Endothelial cell (in vitro differentiated cells): ENCODE measurements around the gene PRPF6. TPM values are rescaled to one million over a fixed set of nuclear protein-coding genes. Genes with fewer than 3 reads are reported as not detected.

ENCODE experiments used
- DNase-seq: peaks from one replicate; pipeline ENCODE4 v3.0.0; 2021; ENCODE audit warnings: low spot score
- H3K27ac Mint-ChIP-seq: one replicate; pipeline ENCODE4 v1.8.0; 2021; ENCODE audit warnings: mixed read lengths, inconsistent platforms; ENCODE audit not compliant: unreplicated experiment
- H3K27me3 Mint-ChIP-seq: one replicate; pipeline ENCODE4 v1.8.0; 2021; ENCODE audit warnings: mild to moderate bottlenecking, moderate library complexity, mixed read lengths, inconsistent platforms; ENCODE audit not compliant: unreplicated experiment
- H3K36me3 Mint-ChIP-seq: one replicate; pipeline ENCODE4 v1.8.0; 2021; ENCODE audit warnings: mild to moderate bottlenecking, low read depth, mixed read lengths, inconsistent platforms; ENCODE audit not compliant: unreplicated experiment
- H3K4me1 Mint-ChIP-seq: one replicate; pipeline ENCODE4 v1.8.0; 2021; ENCODE audit warnings: mild to moderate bottlenecking, mixed read lengths, inconsistent platforms; ENCODE audit not compliant: unreplicated experiment
- H3K4me3 Mint-ChIP-seq: one replicate; pipeline ENCODE4 v1.8.0; 2021; ENCODE audit warnings: mild to moderate bottlenecking, mixed read lengths, inconsistent platforms; ENCODE audit not compliant: unreplicated experiment
- H3K9me3 Mint-ChIP-seq: one replicate; pipeline ENCODE4 v1.8.0; 2021; ENCODE audit warnings: mixed read lengths, inconsistent platforms; ENCODE audit not compliant: unreplicated experiment
- total RNA-seq: library from RNA; stranded (reverse); fragmentation: NEBNext Ultra II Directional; extraction: Animal tissue kit (Norgen Biotek cat#: 25700); gene quantifications from one replicate; pipeline ENCODE4 v1.2.1, GENCODE V29; 2021; ENCODE audit not compliant: unreplicated experiment
- TF ChIP-seq, protein P1 (sequence below): fragments of 200-600 bp; sonication (generic); IDR thresholded peaks from one replicate; pipeline ENCODE4 v1.5.0; 2021; ENCODE audit warnings: antibody characterized with exemption; ENCODE audit not compliant: unreplicated experiment

The PRPF6 gene
- total RNA-seq, 1 donor from 2014 or later = 73.4 TPM

DNA sequence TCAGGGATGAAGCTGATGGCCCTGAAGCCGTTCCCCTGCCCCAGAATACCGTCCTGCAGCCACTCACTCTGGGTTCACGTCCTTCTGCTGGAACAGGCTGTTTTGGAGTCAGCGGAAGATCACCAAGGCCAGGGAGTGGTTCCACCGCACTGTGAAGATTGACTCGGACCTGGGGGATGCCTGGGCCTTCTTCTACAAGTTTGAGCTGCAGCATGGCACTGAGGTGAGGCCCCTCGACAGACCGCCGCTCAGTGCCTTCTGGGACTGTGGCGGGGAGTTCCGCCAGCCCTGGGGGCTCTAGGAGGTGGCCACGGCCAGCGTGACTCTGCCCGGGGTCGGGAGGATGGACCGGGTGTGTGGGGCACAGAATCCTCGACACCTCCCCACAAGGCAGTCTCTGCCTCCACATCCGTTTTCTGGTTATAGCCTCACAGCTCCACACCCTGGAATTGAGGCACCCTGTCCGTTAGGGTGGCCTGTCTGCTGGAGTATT lies 50.9 kb downstream of the PRPF6 start:
- peaks cover 10% of the 10 kb centered on the region for H3K4me1 Mint-ChIP-seq
- H3K27me3 Mint-ChIP-seq = peaks cover 19% of the 10 kb centered on the region
- TF ChIP-seq, protein P1, sequence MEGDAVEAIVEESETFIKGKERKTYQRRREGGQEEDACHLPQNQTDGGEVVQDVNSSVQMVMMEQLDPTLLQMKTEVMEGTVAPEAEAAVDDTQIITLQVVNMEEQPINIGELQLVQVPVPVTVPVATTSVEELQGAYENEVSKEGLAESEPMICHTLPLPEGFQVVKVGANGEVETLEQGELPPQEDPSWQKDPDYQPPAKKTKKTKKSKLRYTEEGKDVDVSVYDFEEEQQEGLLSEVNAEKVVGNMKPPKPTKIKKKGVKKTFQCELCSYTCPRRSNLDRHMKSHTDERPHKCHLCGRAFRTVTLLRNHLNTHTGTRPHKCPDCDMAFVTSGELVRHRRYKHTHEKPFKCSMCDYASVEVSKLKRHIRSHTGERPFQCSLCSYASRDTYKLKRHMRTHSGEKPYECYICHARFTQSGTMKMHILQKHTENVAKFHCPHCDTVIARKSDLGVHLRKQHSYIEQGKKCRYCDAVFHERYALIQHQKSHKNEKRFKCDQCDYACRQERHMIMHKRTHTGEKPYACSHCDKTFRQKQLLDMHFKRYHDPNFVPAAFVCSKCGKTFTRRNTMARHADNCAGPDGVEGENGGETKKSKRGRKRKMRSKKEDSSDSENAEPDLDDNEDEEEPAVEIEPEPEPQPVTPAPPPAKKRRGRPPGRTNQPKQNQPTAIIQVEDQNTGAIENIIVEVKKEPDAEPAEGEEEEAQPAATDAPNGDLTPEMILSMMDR = no peak
- peak overlapping the region; percentile 31 for H3K4me3 Mint-ChIP-seq
- no peak for DNase-seq
- H3K9me3 Mint-ChIP-seq = no peaks in the 10 kb centered on the region
- no peak overlapping the region for H3K27ac Mint-ChIP-seq
- peaks cover 27% of the 10 kb centered on the region for H3K36me3 Mint-ChIP-seq

DNA sequence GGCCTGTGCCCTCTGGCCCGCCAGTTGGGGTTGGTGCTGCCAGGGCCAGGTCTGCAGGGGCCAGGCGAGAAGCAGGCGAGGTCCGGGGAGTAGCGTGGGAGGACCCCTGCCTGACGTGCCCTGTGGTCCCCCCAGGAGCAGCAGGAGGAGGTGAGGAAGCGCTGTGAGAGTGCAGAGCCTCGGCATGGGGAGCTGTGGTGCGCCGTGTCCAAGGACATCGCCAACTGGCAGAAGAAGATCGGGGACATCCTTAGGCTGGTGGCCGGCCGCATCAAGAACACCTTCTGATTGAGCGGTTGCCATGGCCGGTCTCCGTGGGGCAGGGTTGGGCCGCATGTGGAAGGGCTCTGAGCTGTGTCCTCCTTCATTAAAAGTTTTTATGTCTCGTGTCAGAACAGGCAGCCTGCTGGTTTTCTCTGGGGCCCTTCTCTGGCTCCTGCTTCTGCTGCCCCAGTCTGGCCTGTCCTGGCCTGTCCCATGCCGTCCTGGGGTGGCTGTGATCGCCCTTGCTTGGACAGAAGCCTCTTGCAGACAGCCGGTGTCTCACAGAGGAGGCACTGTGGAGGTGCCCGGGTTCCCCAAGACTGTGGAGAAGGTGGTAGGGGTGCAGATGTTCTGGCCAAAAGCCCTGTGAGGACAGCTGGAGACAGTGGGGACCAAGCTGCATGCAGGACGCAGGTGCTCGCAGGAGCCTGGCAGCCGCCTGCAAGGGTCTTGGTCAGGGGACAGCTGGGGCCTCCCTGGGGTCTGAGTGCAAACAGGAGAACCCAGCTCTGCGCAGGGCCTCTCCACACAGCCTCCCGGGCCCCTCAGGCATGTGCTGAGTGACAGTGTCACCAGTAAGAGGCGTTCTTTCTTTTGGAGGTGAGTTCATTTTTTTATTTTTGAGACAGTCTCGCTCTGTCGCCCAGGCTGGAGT lies 52.0 kb downstream of the PRPF6 start:
- Mint-ChIP-seq H3K4me3 (no peak overlapping the region), H3K9me3 (no peaks in the 10 kb centered on the region), H3K36me3 (peaks cover 18% of the 10 kb centered on the region), H3K27ac (no peak overlapping the region), H3K4me1 (peaks cover 13% of the 10 kb centered on the region), H3K27me3 (peaks cover 17% of the 10 kb centered on the region)
- TF ChIP-seq, protein P1 = no peak
- no peak for DNase-seq

DNA sequence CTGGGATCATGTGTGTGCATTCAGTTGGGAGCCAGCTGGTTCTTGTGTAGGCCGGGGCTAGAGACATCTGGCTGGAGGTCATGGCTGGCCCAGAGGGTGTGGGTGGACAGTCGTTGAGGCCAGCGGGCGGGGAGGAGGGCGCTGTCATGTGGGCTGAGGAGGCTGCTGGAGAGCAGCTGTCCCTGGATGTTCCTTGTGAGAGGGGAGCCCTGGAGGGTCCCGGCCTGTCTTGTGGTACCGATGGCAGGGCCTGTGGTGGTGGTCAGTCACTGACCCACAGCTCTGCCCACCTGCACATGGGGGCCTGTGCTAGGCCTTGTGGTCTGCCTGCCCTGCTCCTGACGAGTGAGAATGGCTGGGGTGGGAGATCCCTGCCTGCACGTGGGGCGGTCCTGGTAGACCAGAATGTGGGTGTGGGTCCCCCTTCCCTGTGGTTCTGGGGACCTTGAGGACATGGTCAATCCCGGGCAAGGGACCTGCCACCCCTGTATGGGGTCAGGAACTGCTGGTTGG lies 53.1 kb downstream of the PRPF6 start:
- peaks cover 17% of the 10 kb centered on the region for H3K36me3 Mint-ChIP-seq
- peak overlapping the region; percentile 57 for H3K27ac Mint-ChIP-seq
- H3K9me3 Mint-ChIP-seq = no peaks in the 10 kb centered on the region
- TF ChIP-seq, protein P1 = no peak
- no peak overlapping the region for H3K4me3 Mint-ChIP-seq
- peaks cover 13% of the 10 kb centered on the region for H3K4me1 Mint-ChIP-seq
- H3K27me3 Mint-ChIP-seq = peaks cover 14% of the 10 kb centered on the region
- no peak for DNase-seq

DNA sequence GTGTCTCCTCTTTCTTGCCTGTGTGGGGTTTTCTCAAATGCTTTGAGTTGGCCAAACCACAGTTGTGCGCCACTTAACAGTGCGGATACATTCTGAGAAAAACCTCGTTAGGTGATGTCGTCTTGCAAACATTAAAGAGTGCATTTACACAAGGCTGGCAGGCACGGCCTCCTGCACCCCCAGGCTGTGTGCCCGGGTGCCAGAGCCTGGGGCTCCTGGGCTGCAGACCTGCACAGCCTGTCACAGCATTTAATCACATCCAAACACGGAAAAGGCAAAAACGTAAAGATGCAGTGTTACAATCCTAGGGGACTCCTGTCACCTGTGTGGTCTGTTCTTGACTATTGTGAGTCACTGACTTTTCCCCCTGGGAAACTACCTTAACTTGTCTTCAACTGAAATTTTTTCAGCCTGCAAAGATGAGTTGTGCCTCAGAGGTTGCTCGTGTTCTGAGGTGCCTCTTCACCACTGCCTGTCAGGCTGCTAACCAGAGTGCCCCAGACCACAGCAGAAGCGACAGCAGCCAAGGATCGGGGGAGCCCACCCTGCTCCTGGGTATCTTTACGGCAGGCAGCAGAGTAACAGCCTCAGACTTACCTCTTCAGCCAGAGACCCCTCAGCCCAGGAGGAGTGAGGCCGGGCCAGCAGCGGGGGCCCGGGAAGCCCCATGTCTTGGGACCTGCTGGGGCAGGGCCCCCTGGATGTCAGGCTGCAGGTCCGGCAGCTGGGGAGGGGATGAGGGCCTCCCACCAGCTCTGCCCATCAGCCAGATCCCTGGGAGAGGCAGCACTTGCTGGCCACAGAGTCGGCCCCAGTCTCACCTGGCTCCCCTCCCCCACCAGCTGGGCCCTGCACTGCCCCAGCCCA lies 54.4 kb downstream of the PRPF6 start:
- TF ChIP-seq, protein P1 = no peak
- no peak overlapping the region for H3K4me3 Mint-ChIP-seq
- DNase-seq = no peak
- no peaks in the 10 kb centered on the region for H3K9me3 Mint-ChIP-seq
- H3K27me3 Mint-ChIP-seq = peaks cover 20% of the 10 kb centered on the region
- H3K4me1 Mint-ChIP-seq = peaks cover 23% of the 10 kb centered on the region
- peaks cover 8% of the 10 kb centered on the region for H3K36me3 Mint-ChIP-seq
- H3K27ac Mint-ChIP-seq = peak overlapping the region; percentile 24
